ENCODE measurements around the gene ZBTB24.
"Not testable (repeated sequence)": the region's sequence is repeated elsewhere in the genome, so short reads cannot be mapped to it uniquely, and the experiment has no call there.

Gene ZBTB24

GRCh38 chr6:109467696-109468095 is 15.3 kb downstream of the ZBTB24 start:
- DNase-seq: no peak

- no peak for DNase-seq
Measured at GRCh38 chr6:109466212-109466923, 16.7 kb downstream of the ZBTB24 start.

GRCh38 chr6:109465772-109466171 is 17.2 kb downstream of the ZBTB24 start:
- peak; percentile 92 for DNase-seq

- no peak for DNase-seq
Measured at GRCh38 chr6:109461733-109462526, 21.1 kb downstream of the ZBTB24 start.

GRCh38 chr6:109461205-109461604 is 21.8 kb downstream of the ZBTB24 start:
- not testable (repeated sequence) for DNase-seq

- no peak for DNase-seq
Measured at GRCh38 chr6:109460161-109460829, 22.7 kb downstream of the ZBTB24 start.

GRCh38 chr6:109458774-109459531 is 24.1 kb downstream of the ZBTB24 start:
- no peak for DNase-seq

GRCh38 chr6:109457562-109457996 is 25.4 kb downstream of the ZBTB24 start:
- DNase-seq: no peak

GRCh38 chr6:109456710-109457561 is 26.1 kb downstream of the ZBTB24 start:
- no peak for DNase-seq

GRCh38 chr6:109456111-109456583 is 26.9 kb downstream of the ZBTB24 start:
- no peak for DNase-seq

- peak; percentile 71 for DNase-seq
Measured at GRCh38 chr6:109455437-109456110, 27.4 kb downstream of the ZBTB24 start, which contains the start of gene MICAL1. Gene MICAL1, minus strand, starts transcription at chr6:109455772. Its CDS starts 1,576 bp downstream, at chr6:109454196.

- no peak for DNase-seq
Measured at GRCh38 chr6:109454496-109455436, 28.3 kb downstream of the ZBTB24 start.

- peak; percentile 43 for DNase-seq
Measured at GRCh38 chr6:109453594-109454495, 29.2 kb downstream of the ZBTB24 start.

- no peak for DNase-seq
Measured at GRCh38 chr6:109453156-109453555, 29.9 kb downstream of the ZBTB24 start.

GRCh38 chr6:109452181-109452580 is 30.8 kb downstream of the ZBTB24 start:
- no peak for DNase-seq

- no peak for DNase-seq
Measured at GRCh38 chr6:109451376-109451775, 31.6 kb downstream of the ZBTB24 start.

GRCh38 chr6:109450801-109451200 is 32.2 kb downstream of the ZBTB24 start:
- DNase-seq: no peak

- no peak for DNase-seq
Measured at GRCh38 chr6:109449795-109450673, 33.0 kb downstream of the ZBTB24 start.
